Measurements from ENCODE around the gene KRTAP16-1.

Gene KRTAP16-1

DNA sequence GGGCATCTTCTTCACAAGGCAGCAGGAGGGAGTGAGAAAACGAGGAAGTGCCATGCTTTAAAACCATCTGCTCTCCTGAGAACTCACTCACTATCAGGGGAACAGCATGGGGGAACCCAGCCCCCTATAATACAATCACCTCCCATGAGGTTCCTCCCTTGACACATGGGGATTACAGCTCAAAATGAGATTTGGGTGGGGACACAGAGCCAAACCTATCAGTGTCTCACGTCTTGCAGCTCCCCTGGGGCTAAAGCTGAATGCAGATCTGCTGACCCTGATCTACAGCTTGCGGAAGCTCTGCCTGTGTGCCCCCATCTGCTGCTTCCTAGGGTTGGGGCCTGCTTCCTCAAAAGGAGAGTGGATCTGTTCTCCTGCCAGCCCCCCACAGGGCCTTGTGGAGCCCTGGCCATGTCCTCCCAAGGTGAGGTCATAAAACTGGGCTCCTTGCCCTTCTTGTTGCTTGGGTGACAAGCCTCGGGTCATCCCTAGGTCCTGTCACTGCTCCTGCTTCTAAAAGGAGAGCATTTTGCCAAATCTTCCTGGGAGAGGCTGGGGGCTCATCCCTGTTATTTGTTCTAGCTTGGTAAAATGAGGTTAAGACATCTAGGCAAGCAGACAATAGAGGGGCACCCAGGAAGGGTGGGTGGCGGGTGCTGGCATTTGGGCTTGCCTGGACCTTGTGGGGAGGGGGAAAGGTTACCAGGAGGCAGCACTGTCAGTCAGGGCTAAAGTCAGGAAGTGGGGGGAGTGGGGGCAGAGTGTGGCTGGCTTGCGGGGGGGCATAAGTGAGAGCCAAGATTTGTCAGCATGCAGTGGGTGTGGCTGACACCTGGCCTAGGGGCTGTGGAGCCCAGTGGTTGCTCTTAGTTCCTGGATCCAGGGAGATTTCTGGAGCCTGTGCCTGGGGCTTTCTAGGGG lies 25.5 kb upstream of the KRTAP16-1 start:
- no peaks in the 10 kb centered on the region for H3K27me3 Mint-ChIP-seq
- no peak for ATAC-seq
- no peak overlapping the region for H3K4me3 Mint-ChIP-seq
- no peaks in the 10 kb centered on the region for H3K9me3 Mint-ChIP-seq
- DNase-seq, result no peak
- no peak overlapping the region for H3K27ac Mint-ChIP-seq
- peaks cover 45% of the 10 kb centered on the region for H3K4me1 Mint-ChIP-seq

DNA sequence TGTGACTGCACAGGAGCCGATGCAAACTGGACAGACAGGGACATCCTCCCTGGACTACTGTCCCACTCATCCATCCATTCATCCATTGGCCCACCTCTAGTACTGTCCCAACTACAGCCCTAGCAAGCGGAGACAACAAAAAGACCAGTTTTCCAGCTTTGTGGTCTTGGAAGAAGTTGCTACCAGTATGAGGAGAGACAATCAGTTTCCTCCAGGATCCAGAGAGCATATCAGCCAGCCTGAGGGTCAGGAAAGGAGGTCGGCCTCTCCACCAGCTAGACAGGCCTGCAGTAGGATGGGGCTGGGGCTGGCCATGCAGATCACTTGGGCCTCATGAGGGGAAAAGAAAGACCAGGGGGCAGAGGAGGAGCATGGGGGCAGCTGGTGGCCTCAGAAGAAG lies 24.7 kb upstream of the KRTAP16-1 start:
- H3K4me3 Mint-ChIP-seq, result no peak overlapping the region
- DNase-seq, result no peak
- ATAC-seq, result no peak
- H3K27ac Mint-ChIP-seq, result no peak overlapping the region
- H3K9me3 Mint-ChIP-seq, result no peaks in the 10 kb centered on the region
- peaks cover 39% of the 10 kb centered on the region for H3K4me1 Mint-ChIP-seq
- no peaks in the 10 kb centered on the region for H3K27me3 Mint-ChIP-seq

DNA sequence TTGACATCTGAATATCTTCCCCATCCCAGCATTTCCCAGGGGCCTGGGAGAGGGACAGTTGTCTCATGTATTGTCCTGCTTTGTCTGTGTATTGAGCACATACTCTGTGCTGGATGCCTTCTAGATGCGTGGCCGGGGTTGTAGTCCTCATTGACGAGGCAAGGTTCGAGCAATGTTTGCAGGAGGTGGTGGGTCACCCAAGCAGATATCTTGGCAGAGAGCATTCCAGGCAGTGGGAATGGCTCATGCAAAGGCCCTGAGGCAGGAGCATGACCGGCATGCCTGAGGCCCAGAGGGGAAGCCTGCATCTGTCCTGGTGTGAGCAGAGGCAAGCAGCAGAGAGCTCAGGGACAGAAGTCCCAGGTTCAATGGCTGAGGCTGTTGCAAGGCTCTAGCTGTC lies 24.0 kb upstream of the KRTAP16-1 start:
- no peaks in the 10 kb centered on the region for H3K9me3 Mint-ChIP-seq
- no peak overlapping the region for H3K4me3 Mint-ChIP-seq
- DNase-seq (no peak), ATAC-seq (no peak)
- H3K4me1 Mint-ChIP-seq, result peaks cover 41% of the 10 kb centered on the region
- no peak overlapping the region for H3K27ac Mint-ChIP-seq
- H3K27me3 Mint-ChIP-seq, result no peaks in the 10 kb centered on the region

DNA sequence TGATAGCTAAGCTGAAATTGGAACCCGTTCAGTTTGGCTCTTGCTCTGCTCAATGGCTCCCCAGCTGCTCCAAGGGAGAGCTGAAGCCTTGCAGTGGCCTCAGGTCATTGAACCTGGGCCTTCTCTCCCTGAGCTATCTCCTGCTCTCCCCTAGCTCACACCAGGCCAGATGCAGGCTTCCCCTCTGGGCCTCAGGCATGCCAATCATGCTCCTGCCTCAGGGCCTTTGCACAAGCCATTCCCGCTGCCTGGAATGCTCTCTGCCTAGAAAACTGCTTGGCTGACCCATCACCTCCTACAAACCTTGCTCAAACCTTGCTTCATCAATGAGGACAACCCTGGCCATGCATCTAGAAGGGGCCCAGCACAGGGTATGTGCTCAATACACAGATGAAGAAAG lies 23.1 kb upstream of the KRTAP16-1 start:
- no peak overlapping the region for H3K4me3 Mint-ChIP-seq
- no peaks in the 10 kb centered on the region for H3K9me3 Mint-ChIP-seq
- peaks cover 45% of the 10 kb centered on the region for H3K4me1 Mint-ChIP-seq
- no peak for ATAC-seq
- H3K27me3 Mint-ChIP-seq, result no peaks in the 10 kb centered on the region
- H3K27ac Mint-ChIP-seq, result peak overlapping the region in 1 of 2 donors; percentile 27
- no peak for DNase-seq

DNA sequence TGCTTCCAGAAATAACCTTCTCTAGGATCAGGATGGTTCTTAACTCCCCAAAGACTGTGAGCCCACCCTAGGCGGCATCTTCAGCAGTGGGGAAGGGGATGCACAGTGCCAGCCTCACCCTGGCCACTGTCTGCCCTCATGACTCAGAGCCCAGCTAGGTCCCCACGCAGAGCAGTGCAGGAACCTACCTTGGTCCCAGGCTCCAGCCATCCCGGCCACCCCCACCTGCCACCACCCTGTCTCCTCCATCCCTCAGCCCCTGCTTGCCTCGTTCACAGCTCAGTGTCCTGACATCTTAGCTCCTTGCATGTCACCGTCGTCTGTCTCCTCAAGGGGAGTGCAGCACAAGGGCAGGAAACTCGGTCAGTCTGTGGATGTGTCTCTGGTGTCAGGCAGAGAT lies 22.5 kb upstream of the KRTAP16-1 start:
- no peak overlapping the region for H3K4me3 Mint-ChIP-seq
- no peaks in the 10 kb centered on the region for H3K9me3 Mint-ChIP-seq
- DNase-seq (no peak), ATAC-seq (no peak)
- H3K27ac Mint-ChIP-seq, result no peak overlapping the region
- H3K4me1 Mint-ChIP-seq, result peaks cover 51% of the 10 kb centered on the region
- no peaks in the 10 kb centered on the region for H3K27me3 Mint-ChIP-seq

DNA sequence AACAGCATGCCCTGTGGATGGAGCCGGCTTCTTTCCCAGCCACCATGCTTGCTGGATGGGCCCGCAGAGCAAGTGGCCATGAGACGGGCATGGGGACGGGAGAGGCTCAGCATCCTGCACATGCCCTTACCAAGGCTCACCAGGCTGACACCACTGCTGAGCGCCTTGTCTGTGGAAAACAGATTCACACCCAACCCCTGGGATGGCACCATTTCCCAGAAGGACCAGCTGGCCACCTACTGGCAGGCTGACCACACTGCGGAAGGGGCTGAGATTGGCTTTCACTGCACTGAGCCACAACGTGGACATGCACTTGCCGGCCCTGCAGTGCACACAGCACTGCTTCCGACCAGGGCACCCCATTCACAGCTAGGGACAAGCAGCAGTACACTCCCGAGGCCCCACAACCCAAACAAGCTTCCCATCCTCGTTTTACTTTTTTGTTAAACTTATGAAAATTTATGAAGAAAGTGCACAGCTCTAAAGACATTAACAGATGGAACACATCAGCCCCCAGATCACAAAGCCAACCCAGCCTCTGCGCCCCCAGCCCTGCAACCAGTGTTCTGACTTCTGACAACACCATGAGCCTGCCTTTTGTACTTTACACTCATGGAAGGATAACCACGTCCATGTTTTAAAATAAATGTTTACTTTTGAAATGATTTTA lies 20.3 kb upstream of the KRTAP16-1 start:
- Mint-ChIP-seq H3K9me3 (no peaks in the 10 kb centered on the region), H3K4me3 (no peak overlapping the region), H3K27ac (no peak overlapping the region), H3K4me1 (peaks cover 52% of the 10 kb centered on the region), H3K27me3 (no peaks in the 10 kb centered on the region)
- DNase-seq (no peak), ATAC-seq (peak; percentile 32)

DNA sequence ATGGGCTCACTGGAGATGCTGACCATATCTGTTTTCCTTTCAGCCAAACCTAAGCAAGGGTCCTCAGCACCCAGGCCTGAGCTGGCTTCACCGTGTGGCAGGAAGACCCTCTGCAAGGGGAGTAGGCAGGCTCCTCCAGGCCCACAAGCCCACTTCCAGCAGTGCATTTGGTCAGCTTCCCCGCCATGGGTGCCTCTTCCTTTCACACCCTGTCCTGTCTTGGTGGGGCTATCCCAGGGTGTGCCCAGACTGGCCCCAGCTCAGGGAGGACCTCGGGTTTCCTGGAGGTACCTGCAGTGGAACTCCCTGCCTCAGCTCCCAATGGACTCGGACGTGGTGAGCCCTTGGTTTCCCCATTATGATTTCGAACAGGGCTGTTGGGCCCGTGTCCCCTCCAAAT lies 19.1 kb upstream of the KRTAP16-1 start:
- peaks cover 51% of the 10 kb centered on the region for H3K4me1 Mint-ChIP-seq

DNA sequence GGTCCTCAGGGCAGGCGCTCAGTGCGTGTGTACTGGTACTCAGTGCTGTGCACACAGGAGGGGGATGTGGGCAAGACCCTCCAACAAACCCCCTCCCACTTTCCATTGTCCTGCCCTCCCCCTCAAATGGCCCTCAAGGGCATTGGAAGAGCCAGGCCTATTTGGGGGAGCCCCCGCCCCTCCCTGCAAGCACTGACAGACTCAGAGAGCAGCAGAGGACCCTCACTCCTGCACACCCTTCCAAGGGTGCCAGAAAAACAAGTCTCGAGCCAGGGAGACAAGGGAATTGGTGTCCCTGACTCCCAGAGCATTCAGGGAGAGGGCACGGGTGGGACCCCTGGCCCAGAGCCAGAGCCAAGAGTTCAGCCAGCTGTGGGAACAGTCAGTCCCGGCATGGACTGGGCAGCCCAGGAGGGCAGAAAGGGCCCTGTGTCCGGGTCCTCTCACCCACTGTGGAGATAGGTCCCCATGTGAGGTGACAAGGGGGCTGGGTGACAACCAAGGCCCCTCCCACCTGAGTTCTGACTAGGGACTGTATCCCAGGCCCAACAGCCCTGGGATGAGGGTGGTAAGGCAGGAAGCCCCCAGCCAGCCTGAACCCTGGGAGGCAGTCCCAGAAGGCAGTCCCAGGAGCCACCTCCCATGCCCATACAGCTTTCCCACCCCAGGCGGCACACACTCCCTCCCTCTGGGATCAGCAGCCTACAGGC lies 18.5 kb upstream of the KRTAP16-1 start:
- ATAC-seq, result no peak
- no peaks in the 10 kb centered on the region for H3K9me3 Mint-ChIP-seq
- peak overlapping the region in 1 of 2 donors; percentile 77 for H3K27ac Mint-ChIP-seq
- peaks cover 54% of the 10 kb centered on the region for H3K4me1 Mint-ChIP-seq
- no peak for DNase-seq
- H3K27me3 Mint-ChIP-seq, result no peaks in the 10 kb centered on the region
- H3K4me3 Mint-ChIP-seq, result no peak overlapping the region

More for the DNA sequence above, 19.1 kb upstream of the KRTAP16-1 start:
- no peak for ATAC-seq
- Mint-ChIP-seq H3K9me3 (no peaks in the 10 kb centered on the region), H3K4me3 (no peak overlapping the region), H3K27me3 (no peaks in the 10 kb centered on the region), H3K27ac (peak overlapping the region in 1 of 2 donors; percentile 50)
- no peak for DNase-seq

DNA sequence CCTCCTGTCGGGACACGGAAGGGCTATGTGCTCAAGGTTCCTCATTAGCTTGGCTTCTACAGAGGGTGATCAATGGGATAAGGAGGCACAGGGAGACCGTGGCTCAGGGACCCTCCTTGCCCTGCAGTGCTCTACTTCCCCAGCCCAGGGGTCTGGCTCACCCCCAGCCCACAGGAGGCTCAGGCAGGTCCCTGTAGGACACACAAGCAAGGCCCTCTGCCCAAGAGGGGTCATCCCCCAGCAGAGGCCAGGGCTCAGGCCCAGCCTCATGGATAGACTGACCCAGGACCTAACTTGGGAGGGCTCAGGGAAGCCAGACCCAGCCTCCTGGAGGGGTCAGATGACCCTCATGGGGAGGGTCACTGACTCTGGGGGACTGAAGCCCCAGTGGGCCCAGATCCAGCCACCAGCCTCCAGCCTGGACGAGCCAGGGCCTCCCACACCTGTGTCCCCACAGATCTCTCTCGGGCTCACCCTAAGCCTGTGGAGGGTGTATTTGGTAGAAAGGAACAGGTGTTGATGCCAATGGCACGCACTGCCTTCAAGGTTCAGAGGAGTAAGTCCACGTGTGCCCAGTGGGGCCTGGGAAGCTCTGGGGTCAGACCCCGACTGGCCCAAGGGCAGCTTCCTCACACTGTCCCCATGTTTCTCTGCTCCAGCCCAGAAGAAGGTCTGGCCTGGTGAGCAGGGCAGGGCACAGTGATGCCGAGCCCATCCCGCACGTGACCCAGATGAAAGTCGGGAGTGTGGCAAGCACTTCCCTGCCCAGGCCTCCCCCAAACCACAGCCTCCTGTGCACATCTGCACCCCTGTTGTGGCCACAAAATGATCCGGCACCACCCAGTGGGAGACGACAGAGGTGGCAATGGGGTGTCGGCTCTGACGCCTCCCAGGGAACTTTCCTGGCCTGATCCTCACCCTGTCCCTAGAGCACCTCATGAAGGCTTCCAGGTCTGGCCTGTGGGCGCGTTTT lies 17.4 kb upstream of the KRTAP16-1 start:
- H3K4me3 Mint-ChIP-seq, result no peak overlapping the region

DNA sequence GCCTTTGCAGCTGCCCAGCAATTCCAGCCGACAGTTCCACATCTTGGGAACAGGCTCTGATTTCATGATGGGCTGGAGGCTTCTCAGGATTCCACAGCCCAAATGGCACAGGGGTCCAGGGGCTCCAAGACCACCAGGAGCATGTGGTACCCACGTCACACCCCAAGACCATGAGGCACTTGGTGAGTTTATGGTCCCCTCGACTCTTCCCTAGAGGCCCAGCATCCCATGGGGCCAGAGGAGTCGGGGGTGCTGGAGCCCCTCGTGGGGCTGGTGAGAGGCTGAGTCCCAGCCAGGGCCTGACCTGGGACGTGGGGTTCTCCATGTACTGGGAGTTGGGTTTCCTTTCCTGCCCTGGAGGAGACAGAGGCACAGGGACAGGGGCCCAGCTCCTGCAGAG lies 16.5 kb upstream of the KRTAP16-1 start:
- DNase-seq, result no peak
- no peak overlapping the region for H3K4me3 Mint-ChIP-seq
- peaks cover 2 to 4% of the 10 kb centered on the region in 2 donors for H3K9me3 Mint-ChIP-seq
- H3K27me3 Mint-ChIP-seq, result no peaks in the 10 kb centered on the region
- no peak for ATAC-seq
- peak overlapping the region in 1 of 2 donors; percentile 44 for H3K27ac Mint-ChIP-seq
- peaks cover 55% of the 10 kb centered on the region for H3K4me1 Mint-ChIP-seq

More for the DNA sequence above, 17.4 kb upstream of the KRTAP16-1 start:
- peaks cover 55% of the 10 kb centered on the region for H3K4me1 Mint-ChIP-seq
- H3K27me3 Mint-ChIP-seq, result no peaks in the 10 kb centered on the region
- no peak overlapping the region for H3K27ac Mint-ChIP-seq
- ATAC-seq, result peak; percentile 8
- DNase-seq, result no peak
- no peaks in the 10 kb centered on the region for H3K9me3 Mint-ChIP-seq

DNA sequence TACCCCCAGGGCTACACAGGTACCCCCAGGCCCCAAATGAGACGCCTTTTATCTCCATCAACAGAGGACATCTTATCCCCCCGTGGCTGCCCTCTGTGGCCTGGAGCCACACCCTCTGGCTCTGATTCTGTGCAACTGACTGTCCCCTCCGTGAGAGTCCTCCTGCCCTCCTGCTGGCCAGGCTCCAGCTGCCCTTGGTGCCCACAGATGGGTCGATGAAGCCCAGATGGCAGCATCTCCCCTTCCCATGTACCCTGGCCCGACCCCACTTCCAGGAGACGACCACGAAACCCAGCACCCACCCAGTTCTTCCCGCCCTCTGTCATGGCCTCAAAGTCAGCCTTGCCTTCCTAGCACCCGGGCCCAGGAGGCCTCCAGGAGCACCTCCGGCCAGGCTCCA lies 16.0 kb upstream of the KRTAP16-1 start:
- DNase-seq (no peak), ATAC-seq (no peak)
- peaks cover 55% of the 10 kb centered on the region for H3K4me1 Mint-ChIP-seq
- no peak overlapping the region for H3K4me3 Mint-ChIP-seq
- no peak overlapping the region for H3K27ac Mint-ChIP-seq
- no peaks in the 10 kb centered on the region for H3K27me3 Mint-ChIP-seq
- peaks cover 7 to 8% of the 10 kb centered on the region in 2 donors for H3K9me3 Mint-ChIP-seq

DNA sequence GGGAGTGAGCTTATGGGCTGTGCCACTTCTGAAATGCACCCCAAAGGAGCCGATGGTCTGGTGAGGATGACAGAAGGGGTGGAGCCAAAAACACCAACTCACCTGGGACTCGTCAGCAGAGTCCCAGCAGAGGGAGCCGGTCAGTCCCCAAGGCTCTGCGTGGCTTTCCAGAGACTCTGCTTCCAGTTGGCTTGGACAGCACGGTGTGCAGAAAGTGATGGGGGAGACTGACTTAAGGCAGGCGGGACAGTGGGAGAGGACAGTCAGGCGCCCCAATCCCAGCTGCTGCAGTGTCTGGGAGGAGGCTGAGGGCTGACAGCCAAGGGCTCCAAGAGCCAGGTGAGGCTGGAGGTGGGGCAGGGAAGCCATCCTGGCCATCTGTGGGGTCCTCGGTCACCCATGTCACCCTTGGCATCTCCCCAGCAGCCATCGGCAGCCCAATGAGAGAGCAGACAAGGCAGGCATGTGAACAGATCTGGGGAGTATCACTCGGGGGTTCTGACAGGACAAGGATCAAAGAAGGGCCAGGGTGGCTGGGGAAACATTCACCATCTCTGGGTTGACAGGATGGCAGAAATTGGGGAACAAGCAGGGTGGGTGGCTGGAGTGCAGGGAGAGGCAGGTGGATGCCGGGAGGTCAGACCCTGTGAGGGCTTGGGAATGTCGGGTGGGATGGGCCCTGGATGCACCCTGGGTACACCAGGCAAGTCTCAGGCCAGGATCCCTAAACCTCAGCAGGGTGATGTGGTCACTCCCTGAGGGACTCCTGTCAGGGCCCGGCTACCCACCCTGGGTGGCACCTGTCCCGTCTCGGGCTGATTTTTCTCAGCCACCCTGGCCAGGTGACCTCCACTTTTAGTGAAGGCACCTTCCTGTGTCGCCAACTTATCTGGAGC lies 15.3 kb upstream of the KRTAP16-1 start:
- peak; percentile 31 for ATAC-seq
- Mint-ChIP-seq H3K27me3 (no peaks in the 10 kb centered on the region), H3K4me1 (peaks cover 55% of the 10 kb centered on the region), H3K27ac (peak overlapping the region; percentile 64 to 77), H3K9me3 (peaks cover 14% of the 10 kb centered on the region in 2 donors), H3K4me3 (no peak overlapping the region)
- no peak for DNase-seq

DNA sequence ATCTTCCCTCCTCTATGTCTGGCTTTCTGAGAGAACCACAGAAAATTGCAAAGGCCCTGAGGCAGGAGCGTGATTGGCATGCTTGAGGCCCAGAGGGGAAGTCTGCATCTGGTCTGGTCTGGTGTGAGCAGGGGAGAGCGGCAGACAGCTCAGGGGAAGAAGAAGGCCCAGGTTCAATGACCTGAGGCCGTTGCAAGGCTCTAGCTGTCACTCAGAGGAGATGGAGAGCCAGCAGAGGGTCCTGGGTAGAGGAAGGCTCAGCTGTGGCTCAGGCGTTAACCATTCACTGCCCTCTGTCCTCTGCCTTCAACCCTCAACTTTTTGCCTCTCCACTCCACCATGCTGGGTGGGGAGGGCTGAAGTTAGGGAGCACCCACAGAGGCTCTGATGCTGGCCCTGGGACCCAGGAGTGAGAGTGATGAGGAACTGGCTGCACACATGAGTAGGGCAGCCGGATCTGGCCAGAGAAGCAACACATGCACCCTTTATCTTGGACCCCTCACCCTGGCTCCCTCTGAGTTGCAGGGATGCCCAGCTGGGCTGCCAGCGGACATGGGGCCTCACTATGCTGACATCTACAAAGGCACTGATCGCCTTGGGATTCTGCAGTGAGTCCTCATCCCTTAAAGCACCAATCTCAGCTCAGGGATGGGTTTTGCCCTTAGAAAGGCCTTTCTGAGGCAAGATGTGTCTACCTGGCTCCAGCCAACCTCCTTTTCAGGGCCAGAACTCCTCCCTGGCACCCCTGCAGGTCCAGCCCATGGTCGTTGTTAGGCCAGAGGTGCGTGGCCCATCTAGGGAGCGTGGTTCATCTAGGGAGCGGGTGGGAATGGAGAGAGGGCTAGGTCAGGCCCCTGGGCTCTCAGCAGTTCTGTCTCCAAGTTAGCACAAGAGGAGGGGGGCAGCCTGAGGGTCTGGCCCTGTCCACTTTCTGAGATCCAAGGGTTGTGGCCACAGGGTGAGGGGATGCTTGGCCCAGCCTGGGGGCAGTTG lies 14.1 kb upstream of the KRTAP16-1 start:
- Mint-ChIP-seq H3K27me3 (no peaks in the 10 kb centered on the region), H3K9me3 (peaks cover 15 to 16% of the 10 kb centered on the region in 2 donors), H3K4me3 (no peak overlapping the region), H3K27ac (no peak overlapping the region), H3K4me1 (peaks cover 47% of the 10 kb centered on the region)
- ATAC-seq, result no peak
- no peak for DNase-seq

Data from stimulated activated naive CD8-positive, alpha-beta T cell treated with anti-CD3 and anti-CD28 coated beads, Interleukin-15, amount 100 ng/mL, for 72 hours (primary cell).